ENCODE results near the gene KCTD17. TPM values are rescaled to one million over a fixed set of nuclear protein-coding genes. Genes with fewer than 3 reads are reported as not detected.
A peak's percentile ranks its signal among the peaks of the same experiment; 100 is the strongest.

The KCTD17 gene
- total RNA-seq, 1 donor from 2014 or later, result 19.2 TPM

- no peak overlapping the region for H3K27ac ChIP-seq
- no peak for TF ChIP-seq CTCF (IDR thresholded peaks at IDR 0.05)
- H3K27me3 ChIP-seq, result no peaks in the 10 kb centered on the region
- DNase-seq (no peak), ATAC-seq (no peak)
- intact Hi-C loops (cut with DNase I), result no loop called here
- H3K4me1 ChIP-seq, result no peaks in the 10 kb centered on the region
- no peak overlapping the region for H3K4me3 ChIP-seq
- no peaks in the 10 kb centered on the region for H3K36me3 ChIP-seq
- H3K9me3 ChIP-seq, result no peaks in the 10 kb centered on the region
These were observed 56.5 kb downstream of the KCTD17 start for GRCh38 chr22:37107816-37108621.

GRCh38 chr22:37109242-37109917 lies 57.8 kb downstream of the KCTD17 start, which contains the start of gene TMPRSS6:
TMPRSS6 (minus strand) TSS chr22:37109713; CDS start chr22:37103417, 6,296 bp downstream.
- TF ChIP-seq CTCF (IDR thresholded peaks at IDR 0.05), result no peak
- no peak for DNase-seq
- Histone ChIP-seq H3K9me3 (no peaks in the 10 kb centered on the region), H3K36me3 (no peaks in the 10 kb centered on the region), H3K27me3 (no peaks in the 10 kb centered on the region), H3K4me1 (no peaks in the 10 kb centered on the region), H3K27ac (no peak within 1 kb of the TSS), H3K4me3 (no peak within 1 kb of the TSS)
- intact Hi-C loops (cut with DNase I), result no loop called here
- ATAC-seq, result peak; percentile 19

- no peaks in the 10 kb centered on the region for H3K36me3 ChIP-seq
- TF ChIP-seq CTCF (IDR thresholded peaks at IDR 0.05), result no peak
- no peaks in the 10 kb centered on the region for H3K27me3 ChIP-seq
- DNase-seq (no peak), ATAC-seq (no peak)
- H3K4me3 ChIP-seq, result no peak overlapping the region
- no peak overlapping the region for H3K27ac ChIP-seq
- H3K9me3 ChIP-seq, result no peaks in the 10 kb centered on the region
- no peaks in the 10 kb centered on the region for H3K4me1 ChIP-seq
- intact Hi-C loops (cut with DNase I), result no loop called here
These were observed 59.7 kb downstream of the KCTD17 start for GRCh38 chr22:37111156-37111717.

GRCh38 chr22:37112084-37112728 lies 60.7 kb downstream of the KCTD17 start:
- ATAC-seq (no peak), DNase-seq (no peak)
- Histone ChIP-seq H3K9me3 (no peaks in the 10 kb centered on the region), H3K36me3 (no peaks in the 10 kb centered on the region), H3K4me3 (no peak overlapping the region), H3K4me1 (no peaks in the 10 kb centered on the region), H3K27ac (no peak overlapping the region), H3K27me3 (no peaks in the 10 kb centered on the region)
- TF ChIP-seq CTCF (IDR thresholded peaks at IDR 0.05), result no peak
- intact Hi-C loops (cut with DNase I), result no loop called here

Other genes with a start within 250 kb of the KCTD17 start
- gene PVALB, start 234.7 kb upstream of the KCTD17 start, total RNA-seq, result 2.5 TPM
- 37.0 TPM for gene NCF4, start 190.7 kb upstream of the KCTD17 start, total RNA-seq
- 27.2 TPM for gene CSF2RB, start 138.1 kb upstream of the KCTD17 start, total RNA-seq
- 48.1 TPM for gene TST, start 32.3 kb upstream of the KCTD17 start, total RNA-seq
- 71.4 TPM for gene MPST, start 32.0 kb upstream of the KCTD17 start, total RNA-seq
- 2.1 TPM for gene TMPRSS6, start 58.0 kb downstream of the KCTD17 start, total RNA-seq
- 10.6 TPM for gene IL2RB, start 98.2 kb downstream of the KCTD17 start, total RNA-seq
- 6.1 TPM for gene C1QTNF6, start 136.5 kb downstream of the KCTD17 start, total RNA-seq
- not detected for gene SSTR3, start 160.7 kb downstream of the KCTD17 start, total RNA-seq
- gene RAC2, start 192.5 kb downstream of the KCTD17 start, total RNA-seq, result 107 TPM
- gene CYTH4, start 230.8 kb downstream of the KCTD17 start, total RNA-seq, result 37.9 TPM